ENCODE measurements around the gene RDH13.
"Not testable (repeated sequence)": the region's sequence is repeated elsewhere in the genome, so short reads cannot be mapped to it uniquely, and the experiment has no call there.

Gene RDH13
- 10.3 to 13.2 reads per million in 2 experiments for total RNA-seq

- peak; percentile 97 for DNase-seq (ENCODE audit: low read depth)
Observed at GRCh38 chr19:55062735-55063491, at the start of gene RDH13. Gene RDH13 (minus strand): TSS chr19:55063148. CDS start chr19:55063032, 116 bp downstream.

- no peak for DNase-seq (ENCODE audit: low read depth)
Observed at GRCh38 chr19:55112246-55112776, 49.4 kb upstream of the RDH13 start.

GRCh38 chr19:55111238-55111831, 48.4 kb upstream of the RDH13 start:
- no peak for DNase-seq (ENCODE audit: low read depth)

- DNase-seq (ENCODE audit: low read depth), result no peak
Observed at GRCh38 chr19:55109527-55110291, 46.8 kb upstream of the RDH13 start.

GRCh38 chr19:55107252-55107651, 44.3 kb upstream of the RDH13 start:
- DNase-seq (ENCODE audit: low read depth), result not testable (repeated sequence)

GRCh38 chr19:55106591-55106990, 43.6 kb upstream of the RDH13 start:
- no peak for DNase-seq (ENCODE audit: low read depth)

GRCh38 chr19:55105237-55105636, 42.3 kb upstream of the RDH13 start:
- DNase-seq (ENCODE audit: low read depth), result no peak

GRCh38 chr19:55103190-55103589, 40.2 kb upstream of the RDH13 start:
- DNase-seq (ENCODE audit: low read depth), result no peak

- no peak for DNase-seq (ENCODE audit: low read depth)
Observed at GRCh38 chr19:55101261-55101660, 38.3 kb upstream of the RDH13 start.

GRCh38 chr19:55099557-55100506, 36.9 kb upstream of the RDH13 start:
- DNase-seq (ENCODE audit: low read depth), result no peak

GRCh38 chr19:55098716-55099556, 36.0 kb upstream of the RDH13 start:
- no peak for DNase-seq (ENCODE audit: low read depth)

- no peak for DNase-seq (ENCODE audit: low read depth)
Observed at GRCh38 chr19:55097864-55098715, 35.1 kb upstream of the RDH13 start.

GRCh38 chr19:55096061-55096701, 33.2 kb upstream of the RDH13 start:
- DNase-seq (ENCODE audit: low read depth), result no peak

- no peak for DNase-seq (ENCODE audit: low read depth)
Observed at GRCh38 chr19:55095260-55096060, 32.5 kb upstream of the RDH13 start.

GRCh38 chr19:55094456-55095259, 31.7 kb upstream of the RDH13 start:
- no peak for DNase-seq (ENCODE audit: low read depth)

GRCh38 chr19:55092423-55093318, 29.7 kb upstream of the RDH13 start:
- no peak for DNase-seq (ENCODE audit: low read depth)

Data from T follicular helper cell (primary cell).